HK-2 (cell line): ENCODE results near the gene RPRD1B.

Experiments
- DNase-seq: peaks from one replicate; pipeline ENCODE4 v3.0.0-alpha.2; 2018; ENCODE audit not compliant: unreplicated experiment

RPRD1B gene, protein sequence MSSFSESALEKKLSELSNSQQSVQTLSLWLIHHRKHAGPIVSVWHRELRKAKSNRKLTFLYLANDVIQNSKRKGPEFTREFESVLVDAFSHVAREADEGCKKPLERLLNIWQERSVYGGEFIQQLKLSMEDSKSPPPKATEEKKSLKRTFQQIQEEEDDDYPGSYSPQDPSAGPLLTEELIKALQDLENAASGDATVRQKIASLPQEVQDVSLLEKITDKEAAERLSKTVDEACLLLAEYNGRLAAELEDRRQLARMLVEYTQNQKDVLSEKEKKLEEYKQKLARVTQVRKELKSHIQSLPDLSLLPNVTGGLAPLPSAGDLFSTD

DNA sequence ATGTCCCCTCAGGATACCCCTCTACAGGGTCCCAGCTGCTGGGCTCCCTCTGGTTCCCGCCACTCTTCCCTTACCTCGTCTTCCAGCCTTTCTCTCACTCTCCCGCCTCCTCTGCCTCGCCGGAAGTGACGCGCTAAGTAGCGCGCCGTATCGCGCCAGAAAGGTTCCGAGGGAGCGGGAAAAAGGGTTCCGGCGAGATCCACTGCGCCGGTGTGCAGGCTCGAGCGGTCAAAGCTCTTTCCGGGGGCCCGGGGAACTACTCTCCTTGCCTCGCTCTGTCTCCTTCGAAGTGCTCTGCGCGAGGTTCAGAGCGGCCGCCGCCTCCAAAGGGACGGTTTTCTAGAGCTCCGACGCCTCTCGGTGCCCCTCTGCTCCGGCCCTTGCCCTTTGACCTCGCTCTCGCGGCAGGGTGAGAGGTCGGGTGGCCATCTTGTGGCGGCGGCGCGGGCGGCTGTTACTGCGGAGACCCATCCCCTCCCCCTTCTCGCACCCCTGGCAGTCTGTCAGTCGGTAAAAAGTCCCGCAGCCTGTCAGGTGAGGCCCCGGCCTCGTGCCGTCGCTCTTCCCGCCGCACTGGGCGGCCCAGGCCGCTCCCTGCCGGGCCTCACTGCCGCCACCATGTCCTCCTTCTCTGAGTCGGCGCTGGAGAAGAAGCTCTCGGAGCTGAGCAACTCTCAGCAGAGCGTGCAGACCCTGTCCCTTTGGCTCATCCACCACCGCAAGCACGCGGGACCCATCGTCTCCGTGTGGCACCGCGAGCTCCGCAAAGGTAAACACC lies at the start of gene RPRD1B, which contains the start of gene TTI1:
RPRD1B (plus strand) TSS at position 417 of the 778 bp plus-strand sequence; CDS start at position 619, 202 bp downstream.
TTI1 (minus strand) TSS at position 127 of the 778 bp plus-strand sequence. CDS start 19,640 bp downstream, outside the sequence.
- peak; percentile 94 for DNase-seq

DNA sequence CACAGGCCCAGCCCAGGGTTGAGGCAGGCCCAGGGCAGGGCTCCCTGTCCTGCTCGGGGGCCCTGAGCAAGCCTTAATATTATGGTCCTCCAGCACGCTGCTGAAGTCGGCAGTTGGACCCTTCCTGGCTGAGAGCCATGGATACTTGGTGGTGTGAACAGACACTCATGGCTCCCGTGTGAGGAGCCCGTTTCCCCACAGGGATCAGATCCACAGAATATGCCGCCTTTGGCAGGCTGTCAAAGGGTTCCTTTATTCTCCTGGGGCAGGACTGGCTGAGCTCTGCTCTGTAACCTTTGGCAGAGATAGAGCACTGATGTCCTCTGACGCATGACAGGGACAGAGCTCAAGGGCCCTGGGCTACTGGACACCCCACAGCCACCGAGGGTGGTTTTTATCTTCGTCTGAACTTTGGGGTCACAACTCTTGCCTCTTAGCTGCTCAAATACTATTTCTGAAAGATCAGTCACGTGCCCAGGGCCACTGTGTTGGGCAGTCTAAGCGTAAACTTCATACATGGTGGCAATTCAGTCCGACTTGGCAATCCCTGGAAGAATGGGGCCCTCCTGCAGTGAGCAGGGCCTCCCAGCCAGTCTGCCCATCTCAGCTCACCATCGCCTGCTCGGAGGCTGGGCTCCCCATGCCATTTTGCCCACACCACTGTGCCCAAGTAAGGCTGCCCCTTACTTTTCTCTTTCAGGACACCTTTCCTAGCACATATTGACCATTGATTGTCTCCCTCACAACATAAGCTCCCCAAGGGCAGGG lies 49.3 kb upstream of the RPRD1B start:
- no peak for DNase-seq

DNA sequence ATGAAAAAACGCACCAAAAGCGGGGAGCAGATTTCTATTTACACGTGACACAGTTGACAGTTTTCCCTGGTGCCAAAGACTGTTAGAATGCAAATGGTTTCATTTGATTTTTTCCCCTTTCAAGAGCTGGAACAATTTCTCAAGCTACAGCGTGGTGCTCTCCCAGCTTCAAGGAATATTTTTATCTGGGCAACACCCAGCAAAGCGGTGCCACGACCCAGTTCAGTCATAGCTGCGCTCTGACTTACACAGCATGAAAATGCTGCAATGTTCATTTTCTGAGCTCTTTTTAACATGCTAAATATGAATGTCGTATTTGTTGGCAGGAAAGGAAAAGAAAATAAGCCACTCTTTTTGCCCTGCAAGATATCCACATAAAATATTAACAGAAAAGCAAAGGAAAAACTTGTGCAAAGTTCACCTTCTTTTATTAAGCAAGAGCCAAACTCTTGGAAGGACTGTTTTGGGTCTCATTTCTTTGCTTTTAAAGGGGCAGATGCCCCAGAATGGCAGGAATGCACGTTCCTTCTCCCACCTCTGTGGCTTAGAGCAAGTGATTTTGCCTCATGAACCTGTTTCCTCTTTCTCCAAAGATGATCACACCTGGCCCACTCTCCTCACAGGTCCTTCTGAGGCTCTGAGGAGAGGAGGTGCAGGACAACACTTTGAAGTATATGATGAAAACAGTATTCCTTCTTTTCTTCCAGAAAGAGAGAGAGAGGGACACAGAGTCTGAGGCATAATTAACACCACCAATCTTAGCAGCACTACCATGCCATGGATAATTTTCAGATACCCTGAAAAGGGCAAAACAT lies 47.3 kb upstream of the RPRD1B start:
- DNase-seq, result no peak

DNA sequence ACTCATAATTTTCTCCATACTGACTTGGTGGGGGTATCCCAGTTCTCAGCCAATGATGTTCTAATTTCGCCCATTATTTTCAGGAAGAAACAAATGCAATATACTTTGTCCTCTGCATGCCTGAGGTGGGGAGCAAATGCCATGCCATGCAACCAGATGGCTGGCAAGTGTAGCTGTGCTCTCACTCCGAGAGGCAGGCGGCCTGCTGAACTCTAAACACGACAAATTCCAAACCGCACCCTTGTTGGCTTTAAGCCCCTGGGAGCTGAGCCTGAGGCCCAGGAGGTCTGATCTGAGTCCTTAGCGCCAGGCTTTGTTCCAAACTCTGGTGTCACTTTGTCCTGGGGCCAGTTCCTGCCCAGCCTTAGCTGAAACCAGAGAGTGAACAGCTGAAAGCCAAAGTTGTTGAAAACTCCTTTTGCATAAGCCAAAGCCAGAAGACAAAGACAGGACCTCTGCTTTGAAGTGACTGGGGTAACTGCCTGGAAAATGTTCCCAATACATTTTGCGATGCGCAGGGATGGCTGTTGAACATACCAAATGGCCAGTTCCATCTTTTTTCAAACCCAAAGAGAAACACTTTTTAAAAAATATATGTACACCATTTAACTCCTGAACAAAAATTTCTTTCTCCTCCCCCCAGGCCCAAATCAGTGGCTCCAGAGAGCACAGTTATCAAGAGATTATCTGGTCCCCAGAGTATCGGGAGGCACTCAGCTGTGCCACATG lies 46.5 kb upstream of the RPRD1B start:
- DNase-seq, result no peak

DNA sequence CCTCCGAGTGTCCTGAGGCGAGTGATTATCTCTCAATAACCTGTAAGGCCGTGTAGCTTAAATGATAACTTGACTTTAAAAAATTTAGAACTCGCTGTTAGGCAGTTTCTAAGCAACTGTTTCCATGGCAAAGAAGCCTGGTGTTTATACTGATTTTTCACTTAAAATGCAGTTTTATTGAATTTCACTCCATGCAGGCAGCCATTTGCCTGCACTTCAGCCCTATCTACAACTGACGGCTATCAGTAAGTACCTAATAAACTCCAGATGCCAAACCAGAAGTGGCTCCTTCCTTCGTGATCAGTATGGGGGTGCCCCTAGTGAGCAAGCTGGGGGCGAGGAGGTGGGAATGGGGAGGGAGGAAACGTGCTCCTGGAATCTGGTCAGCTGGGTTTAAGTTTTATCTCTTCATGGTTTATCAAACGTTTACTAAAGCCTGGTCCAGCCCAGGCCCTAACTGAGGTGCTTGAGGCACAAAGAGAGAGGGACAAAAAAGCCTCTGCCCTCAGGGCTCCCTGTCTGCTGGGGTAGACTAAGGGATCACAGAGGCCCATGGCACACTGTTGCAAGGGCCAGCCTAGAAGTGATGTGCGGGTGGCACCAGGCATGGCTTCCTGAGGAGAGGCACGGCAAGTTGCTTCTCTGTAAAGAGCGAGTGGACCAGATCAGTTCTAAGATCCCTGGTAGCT lies 45.8 kb upstream of the RPRD1B start:
- DNase-seq, result no peak

DNA sequence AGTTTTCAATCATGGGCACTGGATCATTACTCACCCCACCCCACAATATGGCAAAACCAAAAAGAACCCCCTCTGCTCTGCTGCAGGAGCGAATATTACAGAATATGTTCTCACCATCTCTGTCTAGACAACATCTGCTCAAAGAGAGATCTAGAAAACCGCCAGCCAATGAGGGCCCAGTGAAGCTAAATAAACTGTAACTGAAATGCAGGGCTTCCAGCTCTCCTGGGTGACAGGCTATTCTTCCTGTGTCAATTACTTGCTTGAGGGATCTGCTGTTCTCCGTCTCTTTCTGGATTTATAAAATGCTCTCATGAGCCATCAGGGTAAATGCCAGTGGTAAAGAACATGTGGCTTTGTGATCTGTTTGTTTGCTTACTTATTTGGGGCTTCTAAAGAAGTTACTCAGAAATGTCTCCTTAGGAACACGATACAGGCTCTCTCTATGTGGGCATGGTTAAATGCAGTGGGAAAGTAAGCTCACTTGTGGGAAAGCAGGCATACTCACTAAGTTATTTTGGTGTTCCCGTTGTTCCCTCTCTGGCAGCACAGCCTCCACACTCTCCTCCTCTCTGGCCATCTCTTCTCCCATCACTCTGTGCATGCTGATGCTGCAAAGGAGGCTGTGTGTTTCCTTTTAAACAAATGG lies 45.1 kb upstream of the RPRD1B start:
- no peak for DNase-seq

DNA sequence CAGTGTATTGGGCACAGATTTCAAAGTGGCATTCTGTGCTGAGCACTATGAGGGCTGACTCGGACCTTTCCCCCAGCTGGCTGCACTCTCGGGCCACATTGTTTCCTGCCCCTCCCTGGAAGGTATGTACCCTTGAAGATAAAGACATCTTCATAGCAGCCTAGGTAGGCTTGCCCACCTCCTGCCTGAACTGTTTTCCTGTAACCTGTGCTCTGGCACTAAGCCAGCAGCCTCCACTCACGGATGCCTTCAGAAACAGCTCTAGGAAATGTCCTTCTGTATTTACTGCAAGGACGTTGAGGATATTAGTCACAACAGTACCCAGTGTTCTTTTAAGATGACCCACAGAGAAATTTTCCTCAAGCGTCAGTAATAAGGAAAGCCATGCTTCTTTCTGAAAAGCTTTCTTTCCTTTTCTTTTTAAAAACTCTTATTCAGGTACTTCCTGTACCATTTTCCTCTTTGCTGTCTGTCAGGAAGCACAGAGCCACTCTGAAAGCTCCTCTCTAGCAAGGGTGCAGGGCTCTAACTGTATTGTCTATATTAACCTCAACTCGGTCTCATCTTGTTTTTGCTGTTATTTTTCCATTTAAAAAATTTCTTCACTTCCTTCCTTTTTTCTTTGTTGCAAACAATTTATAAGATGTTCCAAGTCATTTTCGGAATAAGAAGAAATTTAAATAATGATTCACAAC lies 43.8 kb upstream of the RPRD1B start:
- DNase-seq, result no peak

DNA sequence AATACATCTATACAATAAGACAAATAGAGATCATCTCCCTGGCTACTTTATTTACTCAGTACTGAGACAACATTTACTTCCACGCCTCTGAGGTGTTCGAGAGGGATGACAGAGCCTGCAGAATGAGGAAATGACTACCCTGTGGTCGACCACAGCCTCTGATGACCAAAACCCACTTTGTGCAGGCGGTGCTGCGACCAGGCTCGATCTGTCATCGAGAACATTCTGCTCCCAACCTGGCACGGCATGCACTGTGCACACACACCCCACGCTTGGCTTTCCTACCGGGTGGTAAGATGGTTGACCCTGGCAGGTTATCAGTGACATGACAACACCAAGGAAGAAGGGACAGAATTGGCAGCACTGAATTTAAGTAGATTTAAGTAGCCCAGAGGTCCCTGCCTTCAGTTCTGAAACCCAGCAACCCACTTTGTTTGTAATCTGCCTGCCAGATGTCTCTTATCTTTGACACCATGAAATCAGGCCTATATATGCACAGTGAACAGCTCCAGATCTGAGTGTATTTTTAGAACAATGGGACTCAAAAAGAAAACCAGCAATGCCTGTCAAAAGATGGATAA lies 42.9 kb upstream of the RPRD1B start:
- peak; percentile 87 for DNase-seq

DNA sequence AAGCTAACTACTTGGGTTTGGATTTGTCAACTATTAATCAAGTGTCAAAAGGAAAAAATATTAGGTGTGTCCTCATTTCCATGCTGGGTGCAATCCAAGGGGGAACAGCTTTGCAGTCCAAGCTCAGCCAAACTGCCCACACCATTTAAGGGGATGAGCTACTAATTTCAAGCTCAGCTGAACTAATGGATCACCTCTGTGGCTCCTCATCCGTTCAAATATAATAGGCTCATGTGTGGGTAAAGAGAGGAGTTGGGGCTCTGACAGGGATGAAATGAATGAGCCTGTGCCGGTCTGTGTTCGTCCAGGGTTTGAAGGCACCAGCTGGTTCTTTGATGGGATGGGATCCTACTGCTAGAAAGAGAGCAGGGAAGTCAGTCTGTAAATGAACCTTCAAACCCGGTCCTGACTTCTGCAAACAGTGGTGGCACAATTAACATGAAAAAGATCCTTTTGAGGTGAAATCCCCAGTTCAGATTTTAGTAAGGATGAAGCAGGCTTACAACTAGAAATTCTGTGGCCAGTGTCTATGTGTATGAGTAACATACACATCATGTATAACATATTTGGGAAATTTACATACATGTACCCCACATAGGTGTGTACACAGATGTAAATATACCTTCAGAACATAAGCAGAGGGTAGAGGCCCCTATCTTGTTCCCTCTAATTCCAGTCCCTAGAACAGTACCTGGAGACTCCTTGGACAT lies 42.2 kb upstream of the RPRD1B start:
- no peak for DNase-seq

DNA sequence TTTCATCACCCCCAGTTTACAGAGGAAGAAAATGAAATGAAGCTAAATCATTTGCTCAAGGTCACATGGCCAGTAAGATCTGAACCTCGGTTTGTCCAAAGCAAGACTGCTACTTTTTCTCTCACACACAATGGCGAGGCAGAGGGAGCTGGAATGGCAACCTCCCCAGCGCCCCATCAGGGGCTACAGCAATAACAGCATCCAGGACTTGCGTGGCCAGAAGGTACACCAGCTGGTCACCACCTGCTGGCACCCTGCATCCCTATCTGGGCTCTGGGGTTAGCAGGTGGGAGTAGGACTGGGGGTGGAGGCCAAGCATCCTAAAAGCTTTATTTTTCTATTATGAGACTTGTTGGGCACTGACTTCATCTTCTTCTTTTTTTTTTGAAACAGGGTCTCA lies 41.6 kb upstream of the RPRD1B start:
- no peak for DNase-seq

DNA sequence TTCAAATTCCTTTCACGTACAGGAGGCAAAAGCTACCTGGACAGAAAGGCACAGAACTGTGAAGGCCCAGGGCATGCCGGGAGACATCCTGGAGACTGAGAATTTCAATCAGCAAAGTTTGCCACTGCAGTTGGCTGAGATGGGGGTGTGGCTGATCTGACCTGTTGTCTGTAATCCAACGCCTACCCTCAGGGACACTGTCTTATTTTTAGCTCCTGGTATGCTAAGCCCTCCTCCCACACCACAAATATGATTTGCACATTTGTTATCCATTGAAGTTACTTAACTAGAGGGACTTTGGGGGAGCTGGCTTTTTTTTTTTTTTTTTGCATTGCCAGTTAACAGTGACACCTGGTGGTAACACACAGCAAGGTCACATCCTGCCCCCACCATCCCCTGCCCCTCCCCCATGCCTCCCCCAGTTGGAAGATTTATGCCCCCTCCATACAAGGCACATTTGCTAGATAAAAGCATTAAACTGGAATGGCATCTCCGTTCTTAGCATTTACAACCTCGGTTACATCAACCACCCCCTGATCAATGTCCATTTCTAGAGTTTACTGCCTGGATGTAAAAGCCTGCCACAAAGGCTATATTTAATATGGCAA lies 40.6 kb upstream of the RPRD1B start:
- DNase-seq, result no peak

DNA sequence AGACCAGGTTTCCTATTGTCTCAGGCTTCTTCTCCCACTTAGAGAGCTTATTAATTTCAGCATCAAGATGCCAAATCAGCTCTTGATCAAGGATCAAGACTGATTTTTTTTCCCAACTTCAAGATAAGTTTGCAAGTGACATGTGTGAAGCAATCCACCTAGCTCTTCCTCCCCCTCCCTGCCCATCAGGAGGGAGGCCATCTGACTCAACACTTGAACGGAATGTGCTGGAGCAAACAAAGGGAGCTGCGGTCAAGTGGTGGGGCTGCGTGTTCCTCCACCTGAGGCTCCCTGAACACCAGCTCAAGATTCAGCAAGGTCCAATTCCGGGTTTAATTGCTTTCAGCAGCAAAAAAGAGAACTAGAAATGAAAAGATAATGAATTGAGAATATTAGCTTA lies 39.0 kb upstream of the RPRD1B start:
- peak; percentile 83 for DNase-seq

DNA sequence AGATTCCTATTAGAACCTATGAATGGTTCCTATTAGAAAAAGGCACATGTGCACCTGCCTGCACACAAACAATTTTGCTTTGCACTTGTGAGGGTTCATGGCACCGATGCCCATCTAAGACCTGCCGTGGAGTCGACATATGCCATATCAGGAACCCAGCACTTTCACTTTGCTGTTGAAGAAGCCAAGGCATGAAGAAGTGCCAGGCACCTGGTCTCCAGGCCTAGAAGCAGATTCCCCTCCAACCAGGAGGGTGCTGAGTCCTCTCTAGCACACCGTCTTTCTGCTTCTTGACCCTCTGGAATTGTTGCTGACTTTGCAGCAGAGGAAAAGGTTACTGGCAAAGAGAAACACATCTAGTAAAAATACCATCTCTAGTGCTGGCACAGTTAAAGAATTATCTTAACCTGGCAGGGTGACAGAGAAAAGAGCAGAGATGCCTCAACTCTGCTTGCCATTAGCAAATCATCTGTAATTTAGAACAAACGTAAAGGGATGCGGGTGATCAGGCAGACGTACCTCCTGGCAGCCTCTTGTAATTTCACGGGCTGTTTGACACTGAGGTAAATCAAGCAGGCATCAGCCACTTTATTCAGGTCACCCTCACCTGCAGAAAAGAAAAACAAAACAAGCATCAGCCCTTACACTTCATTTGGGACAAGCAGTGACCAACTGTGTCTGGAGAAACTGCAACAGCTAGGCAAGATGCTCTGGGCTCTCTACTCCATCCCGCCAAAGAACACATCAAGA lies 37.5 kb upstream of the RPRD1B start:
- DNase-seq, result no peak

DNA sequence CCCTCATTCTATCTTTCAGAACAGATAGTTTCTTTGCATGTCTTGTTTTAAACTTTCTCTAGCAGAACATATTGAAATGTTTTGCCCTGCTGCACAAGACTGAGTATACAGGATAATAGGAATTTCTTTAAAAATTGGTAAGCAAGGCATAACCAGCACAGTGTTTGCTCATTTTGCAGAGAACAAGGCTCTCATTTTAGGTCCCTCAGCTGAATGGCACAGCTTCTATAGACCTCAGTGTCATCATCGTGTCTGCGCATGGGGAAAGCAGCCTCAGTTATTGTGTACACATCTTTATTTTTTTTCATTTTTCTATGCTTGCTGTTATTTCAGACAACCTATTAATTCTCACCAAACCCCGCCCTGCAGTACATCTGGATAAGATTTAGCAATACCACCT lies 36.0 kb upstream of the RPRD1B start:
- no peak for DNase-seq

DNA sequence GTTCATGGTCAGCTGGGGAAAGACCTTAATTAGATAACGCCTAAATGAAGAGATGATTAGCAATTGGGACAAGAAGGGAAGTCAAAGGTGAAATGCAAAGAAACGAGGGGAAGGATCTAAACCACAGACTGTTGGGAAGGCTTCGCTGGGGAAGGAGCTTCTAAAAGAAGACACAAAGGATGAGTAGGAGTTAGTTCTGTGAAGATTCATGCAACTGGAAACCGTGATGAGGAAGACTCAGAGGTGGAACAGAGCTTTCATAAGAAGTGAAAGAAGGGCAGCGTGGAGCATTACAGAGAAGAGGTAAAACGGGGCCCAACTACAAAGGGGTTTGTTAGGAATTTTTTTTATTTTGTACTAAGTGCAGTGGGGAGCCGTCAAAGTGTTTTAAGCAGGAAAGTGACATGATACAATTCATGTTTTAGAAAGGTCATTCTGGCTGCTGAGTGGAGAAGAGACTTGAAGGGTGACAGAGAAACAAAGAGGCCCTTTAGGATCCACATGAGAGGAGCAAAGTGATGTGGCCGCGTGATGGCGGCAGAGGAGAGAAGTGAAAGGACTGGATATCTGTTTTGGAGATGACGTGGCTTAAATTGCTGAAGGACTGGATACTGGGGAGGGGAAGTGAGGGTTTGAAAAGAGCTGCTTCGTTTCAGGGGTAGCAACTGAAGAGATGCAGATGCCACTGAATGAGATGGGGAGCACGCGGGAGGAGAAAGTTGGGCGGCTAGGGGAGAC lies 33.9 kb upstream of the RPRD1B start:
- DNase-seq, result no peak

DNA sequence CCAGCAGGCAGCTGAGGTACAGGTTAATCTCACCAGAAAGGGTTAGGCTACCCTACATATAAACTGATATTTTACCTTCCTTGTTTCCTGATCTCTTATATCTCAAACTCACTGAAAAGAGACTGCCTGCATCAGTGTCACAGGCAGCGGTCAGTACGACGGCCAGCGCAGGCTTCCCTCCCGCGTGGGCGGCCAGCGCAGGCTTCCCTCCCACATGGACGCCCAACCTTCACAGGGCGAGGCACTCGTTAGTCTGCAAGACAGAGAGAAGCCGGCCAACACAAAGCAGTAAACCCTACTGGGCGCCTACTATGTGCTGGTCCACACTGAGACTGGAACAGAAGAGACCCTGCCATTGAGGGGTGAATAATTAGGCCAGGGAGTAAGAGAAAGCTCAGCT lies 33.3 kb upstream of the RPRD1B start:
- no peak for DNase-seq
